GM19468 (cell line): Measurements from ENCODE around the gene MROH2A.

ENCODE experiments used
- ATAC-seq: cut with Tn5 transposase; IDR thresholded peaks from one replicate; pipeline ENCODE4 v1.9.1; 2021; ENCODE audit warnings: mild to moderate bottlenecking, moderate library complexity, moderate number of reproducible peaks; ENCODE audit not compliant: unreplicated experiment; ENCODE audit errors: extremely low read depth

Gene MROH2A

GRCh38 chr2:233764264-233764663 is 13.9 kb upstream of the MROH2A start:
- no peak for ATAC-seq

- no peak for ATAC-seq
Observed at GRCh38 chr2:233764761-233765160, 13.4 kb upstream of the MROH2A start.

- ATAC-seq, result no peak
Observed at GRCh38 chr2:233766416-233766815, 11.7 kb upstream of the MROH2A start.

- no peak for ATAC-seq
Observed at GRCh38 chr2:233768076-233768475, 10.1 kb upstream of the MROH2A start.

GRCh38 chr2:233769260-233769659 is 8.9 kb upstream of the MROH2A start:
- no peak for ATAC-seq

GRCh38 chr2:233772153-233772552 is 6.0 kb upstream of the MROH2A start:
- ATAC-seq, result no peak

GRCh38 chr2:233772583-233772982 is 5.5 kb upstream of the MROH2A start:
- ATAC-seq, result no peak

GRCh38 chr2:233773854-233774253 is 4.3 kb upstream of the MROH2A start:
- ATAC-seq, result no peak

- ATAC-seq, result no peak
Observed at GRCh38 chr2:233775414-233775813, 2.7 kb upstream of the MROH2A start.

- ATAC-seq, result no peak
Observed at GRCh38 chr2:233779722-233780121, 1.6 kb downstream of the MROH2A start.

- ATAC-seq, result no peak
Observed at GRCh38 chr2:233780771-233781170, 2.6 kb downstream of the MROH2A start.

- ATAC-seq, result no peak
Observed at GRCh38 chr2:233789554-233789953, 11.4 kb downstream of the MROH2A start.

GRCh38 chr2:233791151-233791882 is 13.2 kb downstream of the MROH2A start:
- ATAC-seq, result no peak

GRCh38 chr2:233791883-233792329 is 13.8 kb downstream of the MROH2A start:
- ATAC-seq, result no peak

- ATAC-seq, result no peak
Observed at GRCh38 chr2:233792720-233793119, 14.6 kb downstream of the MROH2A start.

GRCh38 chr2:233793465-233794127 is 15.5 kb downstream of the MROH2A start:
- no peak for ATAC-seq

GRCh38 chr2:233794128-233794658 is 16.1 kb downstream of the MROH2A start:
- ATAC-seq, result no peak

- no peak for ATAC-seq
Observed at GRCh38 chr2:233795735-233796171, 17.6 kb downstream of the MROH2A start.

- ATAC-seq, result no peak
Observed at GRCh38 chr2:233796254-233796653, 18.1 kb downstream of the MROH2A start.

- ATAC-seq, result no peak
Observed at GRCh38 chr2:233798335-233799086, 20.4 kb downstream of the MROH2A start.
